OCI-LY7 (cell line): ENCODE data around the gene FBLN1. TPM values are rescaled to one million over a fixed set of nuclear protein-coding genes. Genes with fewer than 3 reads are reported as not detected.

Experiments
- BruUV-seq: library from RNA; stranded (reverse); fragments of 400-500 nt; replicated peaks from 2 replicates; lab custom pipeline; 2021; lab: Mats Ljungman, UMichigan
- CTCF ChIA-PET: fragments of 300-600 bp; sonication (Branson Sonifier 250); formaldehyde crosslinking; loops from one replicate; lab custom pipeline; 2022; ENCODE audit warnings: antibody characterized with exemption; ENCODE audit not compliant: unreplicated experiment; lab: Charles Lee
- POLR2A ChIA-PET: fragments of 300-600 bp; sonication (Branson Sonifier 250); formaldehyde crosslinking; loops from one replicate; lab custom pipeline; 2022; ENCODE audit warnings: antibody characterized with exemption; lab: Charles Lee
- DNase-seq: peaks from one replicate; pipeline ENCODE4 v3.0.0-alpha.2; 2015; ENCODE audit warnings: low spot score
- H2AFZ ChIP-seq: fragments of 200-600 bp; sonication (generic), shearing (Covaris generic); 2 replicates; pipeline ENCODE4 v1.6.1; 2014; ENCODE audit warnings: mild to moderate bottlenecking, antibody characterized with exemption, low read length, moderate library complexity
- H3K27ac ChIP-seq: fragments of 200-600 bp; sonication (generic); 2 replicates; pipeline ENCODE4 v1.5.1; 2014; ENCODE audit warnings: mixed run types, low read depth, mild to moderate bottlenecking, moderate library complexity, low read length, inconsistent platforms; ENCODE audit not compliant: poor library complexity, severe bottlenecking
- H3K36me3 ChIP-seq: fragments of 200-600 bp; sonication (generic); 2 replicates; pipeline ENCODE4 v1.6.1; 2014; ENCODE audit warnings: mild to moderate bottlenecking, antibody characterized with exemption, low read length, moderate library complexity, mixed read lengths; ENCODE audit not compliant: insufficient read depth
- H3K4me1 ChIP-seq: fragments of 200-600 bp; sonication (generic); 2 replicates; pipeline ENCODE4 v1.5.1; 2014; ENCODE audit warnings: mild to moderate bottlenecking, low read length; ENCODE audit not compliant: insufficient read depth, poor library complexity, severe bottlenecking
- H3K4me2 ChIP-seq: fragments of 200-600 bp; sonication (generic); 2 replicates; pipeline ENCODE4 v1.6.1; 2014; ENCODE audit warnings: mild to moderate bottlenecking, low read length
- H3K4me3 ChIP-seq: fragments of 200-600 bp; sonication (generic); 2 replicates; pipeline ENCODE4 v1.5.1; 2014; ENCODE audit warnings: mild to moderate bottlenecking, low read depth, low read length; ENCODE audit not compliant: poor library complexity, severe bottlenecking
- H3K79me2 ChIP-seq: fragments of 200-600 bp; sonication (generic); 2 replicates; pipeline ENCODE4 v1.6.1; 2016; ENCODE audit warnings: low read depth, mild to moderate bottlenecking, low read length, moderate library complexity, mixed read lengths; ENCODE audit not compliant: insufficient read depth
- H3K9me2 ChIP-seq: fragments of 200-600 bp; sonication (generic); 2 replicates; pipeline ENCODE4 v1.6.1; 2016; ENCODE audit warnings: mild to moderate bottlenecking, low read length, mixed read lengths; ENCODE audit not compliant: insufficient read depth
- H3K9me3 ChIP-seq: fragments of 200-600 bp; sonication (generic); 2 replicates; pipeline ENCODE4 v1.6.1; 2014; ENCODE audit warnings: mild to moderate bottlenecking, mixed run types, low read length, mixed read lengths
- H4K20me1 ChIP-seq: fragments of 200-600 bp; sonication (generic); 2 replicates; pipeline ENCODE4 v1.6.1; 2014; ENCODE audit warnings: mild to moderate bottlenecking, antibody characterized with exemption, low read length, moderate library complexity, mixed read lengths; ENCODE audit not compliant: insufficient read depth
- CTCF ChIP-seq: fragments of 200-600 bp; sonication (generic); conservative IDR thresholded peaks from 2 replicates; pipeline ENCODE4 v1.5.1; 2014; ENCODE audit warnings: mild to moderate bottlenecking, antibody characterized with exemption, low read length, moderate library complexity, mixed read lengths
- EZH2phosphoT487 ChIP-seq: fragments of 200-600 bp; sonication (generic); IDR thresholded peaks from 2 replicates; pipeline ENCODE4 v1.6.1; 2018; ENCODE audit warnings: low read depth, borderline replicate concordance, mild to moderate bottlenecking, mixed run types, antibody characterized with exemption, low read length, moderate library complexity, mixed read lengths
- intact Hi-C: fragments of 100-400 bp; cut with micrococcal nuclease; formaldehyde crosslinking; loops from one replicate; pipeline ENCODE4 v1.10.0; 2022; ENCODE audit not compliant: unreplicated experiment
- total RNA-seq, 2 experiments: library from RNA; depleted of rRNA in 1 of 2; stranded (reverse); fragments of >200 nt in 1 of 2; shearing (Covaris generic) in 1 of 2; gene quantifications; 2 replicates each; pipeline ENCODE4 v1.2.3, GENCODE V29; 2014 to 2022

Gene FBLN1
- total RNA-seq, 2 experiments from 2014 or later = not detected

GRCh38 chr22:45583504-45583903 lies 80.8 kb downstream of the FBLN1 start:
- peaks cover 20% of the 10 kb centered on the region for H3K4me1 ChIP-seq
- no peak overlapping the region for H3K27ac ChIP-seq
- TF ChIP-seq EZH2phosphoT487 = no peak
- TF ChIP-seq CTCF = no peak
- peak; percentile 75 for DNase-seq
- POLR2A ChIA-PET = no interaction called here
- CTCF ChIA-PET = interaction anchor here (1.0 kb wide), 1 partner anchor 45 kb away, joined by 3 read pairs; no protein-coding TSS in a partner anchor
- H3K4me2 ChIP-seq = peak overlapping the region; percentile 42; the same call in 1 of the 2 replicates
- no peaks in the 10 kb centered on the region for H3K36me3 ChIP-seq
- H3K9me2 ChIP-seq = no peaks in the 10 kb centered on the region
- no peak overlapping the region; the same call in 1 of the 2 replicates for H2AFZ ChIP-seq
- H3K4me3 ChIP-seq = no peak overlapping the region
- no TSS peak for BruUV-seq
- no peaks in the 10 kb centered on the region for H3K79me2 ChIP-seq
- H4K20me1 ChIP-seq = no peaks in the 10 kb centered on the region
- intact Hi-C loops = loop anchor here (5.0 kb wide), 1 partner anchor 59 kb away; no protein-coding TSS in a partner anchor
- H3K9me3 ChIP-seq = no peaks in the 10 kb centered on the region

GRCh38 chr22:45584121-45584570 lies 81.5 kb downstream of the FBLN1 start:
- Histone ChIP-seq H3K4me2 (peak overlapping the region; percentile 42), H3K4me3 (no peak overlapping the region), H2AFZ (peak overlapping the region; percentile 26; the same call in 1 of the 2 replicates), H3K4me1 (peaks cover 20% of the 10 kb centered on the region), H3K36me3 (no peaks in the 10 kb centered on the region), H4K20me1 (no peaks in the 10 kb centered on the region), H3K27ac (no peak overlapping the region), H3K79me2 (no peaks in the 10 kb centered on the region), H3K9me2 (no peaks in the 10 kb centered on the region), H3K9me3 (no peaks in the 10 kb centered on the region)
- intact Hi-C loops = loop anchor here (5.0 kb wide), 1 partner anchor 58 kb away; no protein-coding TSS in a partner anchor
- DNase-seq = peak; percentile 27
- ChIA-PET CTCF (interaction anchor here (1.0 kb wide), 1 partner anchor 45 kb away, joined by 3 read pairs; no protein-coding TSS in a partner anchor), POLR2A (no interaction called here)
- TF ChIP-seq CTCF = no peak
- no peak for TF ChIP-seq EZH2phosphoT487
- no TSS peak for BruUV-seq
